ENCODE measurements around the gene FHAD1. TPM values are rescaled to one million over a fixed set of nuclear protein-coding genes. Genes with fewer than 3 reads are reported as not detected.
A peak's percentile ranks its signal among the peaks of the same experiment; 100 is the strongest.

The FHAD1 gene
- total RNA-seq, 1 donor from 2014 or later, result 1.7 TPM

- no peak overlapping the region for H3K4me3 Mint-ChIP-seq
- no peaks in the 10 kb centered on the region for H3K36me3 Mint-ChIP-seq (ENCODE audit: low read depth)
These were observed 3.6 kb upstream of the FHAD1 start for GRCh38 chr1:15243275-15244043.

GRCh38 chr1:15244813-15245212 lies 2.2 kb upstream of the FHAD1 start:
- H3K27ac Mint-ChIP-seq (ENCODE audit: unreplicated experiment), result no peak overlapping the region
- H3K4me1 Mint-ChIP-seq, result peaks cover 46% of the 10 kb centered on the region
- H3K36me3 Mint-ChIP-seq (ENCODE audit: low read depth), result no peaks in the 10 kb centered on the region
- no peak for DNase-seq (ENCODE audit: low read depth, low spot score)
- H3K9me3 Mint-ChIP-seq, result peaks cover 2% of the 10 kb centered on the region
- no peak for TF ChIP-seq CTCF (conservative IDR thresholded peaks at IDR 0.05)
- H3K27me3 Mint-ChIP-seq (ENCODE audit: low read depth), result peaks cover 3% of the 10 kb centered on the region
- H3K4me3 Mint-ChIP-seq, result peak overlapping the region; percentile 65

More at GRCh38 chr1:15243275-15244043, 3.6 kb upstream of the FHAD1 start:
- Mint-ChIP-seq H3K27me3 (ENCODE audit: low read depth) (no peaks in the 10 kb centered on the region), H3K4me1 (peaks cover 41% of the 10 kb centered on the region), H3K27ac (ENCODE audit: unreplicated experiment) (no peak overlapping the region), H3K9me3 (peaks cover 2% of the 10 kb centered on the region)
- TF ChIP-seq CTCF (conservative IDR thresholded peaks at IDR 0.05), result no peak
- DNase-seq (ENCODE audit: low read depth, low spot score), result no peak

GRCh38 chr1:15245593-15246360 lies 1.2 kb upstream of the FHAD1 start:
- Mint-ChIP-seq H3K36me3 (ENCODE audit: low read depth) (no peaks in the 10 kb centered on the region), H3K9me3 (peaks cover 2% of the 10 kb centered on the region), H3K27ac (ENCODE audit: unreplicated experiment) (no peak overlapping the region), H3K4me1 (peaks cover 46% of the 10 kb centered on the region), H3K4me3 (peak overlapping the region; percentile 11), H3K27me3 (ENCODE audit: low read depth) (peaks cover 9% of the 10 kb centered on the region)
- no peak for TF ChIP-seq CTCF (conservative IDR thresholded peaks at IDR 0.05)
- DNase-seq (ENCODE audit: low read depth, low spot score), result no peak

- DNase-seq (ENCODE audit: low read depth, low spot score), result no peak
- Mint-ChIP-seq H3K36me3 (ENCODE audit: low read depth) (no peaks in the 10 kb centered on the region), H3K9me3 (peaks cover 2% of the 10 kb centered on the region), H3K27me3 (ENCODE audit: low read depth) (peaks cover 9% of the 10 kb centered on the region), H3K4me1 (peaks cover 57% of the 10 kb centered on the region), H3K4me3 (no peak overlapping the region), H3K27ac (ENCODE audit: unreplicated experiment) (no peak overlapping the region)
- no peak for TF ChIP-seq CTCF (conservative IDR thresholded peaks at IDR 0.05)
These were observed 1.2 kb downstream of the FHAD1 start for GRCh38 chr1:15248216-15248615.

GRCh38 chr1:15249081-15249480 lies 2.1 kb downstream of the FHAD1 start:
- H3K27ac Mint-ChIP-seq (ENCODE audit: unreplicated experiment), result no peak overlapping the region
- peaks cover 56% of the 10 kb centered on the region for H3K4me1 Mint-ChIP-seq
- H3K9me3 Mint-ChIP-seq, result peaks cover 2% of the 10 kb centered on the region
- H3K36me3 Mint-ChIP-seq (ENCODE audit: low read depth), result no peaks in the 10 kb centered on the region
- no peak for TF ChIP-seq CTCF (conservative IDR thresholded peaks at IDR 0.05)
- peaks cover 9% of the 10 kb centered on the region for H3K27me3 Mint-ChIP-seq (ENCODE audit: low read depth)
- no peak overlapping the region for H3K4me3 Mint-ChIP-seq
- DNase-seq (ENCODE audit: low read depth, low spot score), result no peak
